Stimulated activated CD4-positive, alpha-beta T cell treated with anti-CD3 and anti-CD28 coated beads, TNF-alpha, amount 100 ng/mL, for 24 hours (primary cell): Measurements from ENCODE around the gene CD79B.

Experiments
- DNase-seq, 3 experiments: peaks; one replicate each; pipeline ENCODE4 v3.0.0-alpha.2; 2020; ENCODE audit warnings: low read depth in 3 of 3

Gene CD79B

GRCh38 chr17:63954402-63955063 lies 22.4 kb upstream of the CD79B start:
- no peak for DNase-seq

GRCh38 chr17:63950940-63951907 lies 19.1 kb upstream of the CD79B start:
- no peak for DNase-seq

- DNase-seq, result no peak
Measured at GRCh38 chr17:63949576-63950250, 17.6 kb upstream of the CD79B start.

- no peak for DNase-seq
Measured at GRCh38 chr17:63948521-63948920, 16.4 kb upstream of the CD79B start.

- no peak for DNase-seq
Measured at GRCh38 chr17:63947711-63948330, 15.7 kb upstream of the CD79B start.

GRCh38 chr17:63946440-63947363 lies 14.6 kb upstream of the CD79B start:
- DNase-seq, result peak; percentile 35 to 50 (median 44)

DNA sequence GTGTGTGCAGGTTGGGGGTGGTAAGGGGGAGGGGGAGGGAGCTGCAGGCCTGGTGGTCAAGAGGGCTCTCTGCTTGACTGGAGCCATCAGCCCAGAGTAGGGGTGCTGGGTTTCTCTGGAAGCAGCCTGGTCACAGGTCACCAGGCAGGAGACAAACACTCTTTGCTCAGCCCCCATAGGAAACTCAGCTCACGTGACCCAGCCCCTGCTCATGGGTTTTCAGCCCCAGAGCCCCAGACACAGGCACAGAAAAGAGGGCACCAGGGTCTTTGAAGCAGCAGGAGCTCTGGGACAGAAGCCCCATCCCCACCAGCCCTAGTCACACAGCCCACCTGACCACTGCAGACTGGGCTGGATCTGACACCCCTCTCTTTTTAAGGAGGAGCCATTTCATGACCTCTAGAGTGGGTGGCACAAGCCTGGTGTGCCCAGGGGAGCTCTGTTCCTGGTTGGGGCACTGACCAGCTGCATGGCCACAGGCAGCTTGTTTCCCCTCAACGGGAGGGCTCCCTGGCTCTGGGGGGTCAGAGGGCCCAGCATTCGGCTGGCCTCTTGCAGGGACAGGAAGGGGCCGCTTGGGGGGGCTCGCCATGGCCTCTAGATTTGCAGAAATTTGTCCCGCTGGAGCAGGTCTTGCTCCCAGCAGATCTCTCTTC lies 13.8 kb upstream of the CD79B start:
- DNase-seq, result no peak

GRCh38 chr17:63944736-63945499 lies 12.8 kb upstream of the CD79B start:
- DNase-seq, result no peak

- DNase-seq, result no peak
Measured at GRCh38 chr17:63943745-63944144, 11.6 kb upstream of the CD79B start.

GRCh38 chr17:63942309-63942985 lies 10.3 kb upstream of the CD79B start:
- DNase-seq, result no peak

DNA sequence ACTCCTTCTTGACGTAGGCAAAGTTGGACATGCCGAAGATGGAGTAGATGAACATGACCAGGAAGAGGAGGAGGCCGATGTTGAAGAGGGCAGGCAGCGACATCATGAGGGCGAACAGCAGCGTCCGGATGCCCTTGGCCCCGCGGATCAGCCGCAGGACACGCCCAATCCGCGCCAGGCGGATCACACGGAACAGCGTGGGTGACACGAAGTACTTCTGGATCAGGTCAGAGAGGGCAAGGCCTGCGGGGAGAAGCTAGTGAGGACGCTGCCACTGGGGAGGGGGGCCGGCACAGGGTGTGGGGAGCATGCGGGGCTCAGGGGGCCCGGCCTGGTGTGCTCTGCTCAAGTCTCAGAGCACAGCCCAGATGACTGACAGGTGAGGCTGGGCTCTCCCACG lies 9.6 kb upstream of the CD79B start:
- DNase-seq, result no peak

- DNase-seq, result no peak
Measured at GRCh38 chr17:63941162-63941561, 9.0 kb upstream of the CD79B start.

DNA sequence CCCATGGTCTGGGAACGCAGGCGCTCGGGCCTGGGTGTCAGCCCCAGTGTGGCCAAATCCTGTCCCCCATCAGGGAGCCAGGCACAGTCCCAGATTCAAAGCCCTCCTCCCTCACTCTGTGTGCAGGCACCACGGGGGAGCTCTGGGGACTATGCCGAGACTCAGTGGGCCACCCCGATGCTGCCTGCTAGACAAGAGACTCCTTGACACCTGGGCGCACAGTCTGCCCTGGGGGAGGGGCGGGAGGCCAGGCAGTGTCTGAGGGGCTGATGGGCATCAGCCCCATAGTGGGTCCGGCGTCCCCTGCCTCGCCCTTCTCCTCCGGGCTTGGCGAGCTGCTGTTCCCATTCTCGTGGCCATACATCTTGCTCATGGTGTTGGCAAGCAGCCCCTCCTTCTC lies 8.5 kb upstream of the CD79B start:
- no peak for DNase-seq

DNA sequence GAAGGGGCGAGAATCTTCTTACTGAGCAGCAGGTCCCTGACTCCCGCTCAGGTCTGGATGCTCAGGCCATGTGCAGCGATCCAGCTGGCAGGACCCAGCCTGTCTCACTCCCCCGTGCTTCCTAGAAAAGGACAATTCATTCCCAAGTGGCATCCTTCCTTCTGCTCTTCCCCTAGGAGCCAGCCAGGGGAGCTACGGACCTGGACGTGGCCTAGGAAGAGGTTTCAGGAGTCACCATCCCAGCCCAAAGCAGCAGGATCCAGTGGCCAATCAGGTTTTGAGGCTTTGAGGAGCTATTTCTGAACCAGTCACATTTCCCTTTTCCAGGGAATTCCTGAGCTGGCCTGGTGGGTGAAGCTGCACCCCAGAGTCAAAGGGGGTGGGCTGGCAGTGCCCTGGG lies 7.8 kb upstream of the CD79B start:
- no peak for DNase-seq

DNA sequence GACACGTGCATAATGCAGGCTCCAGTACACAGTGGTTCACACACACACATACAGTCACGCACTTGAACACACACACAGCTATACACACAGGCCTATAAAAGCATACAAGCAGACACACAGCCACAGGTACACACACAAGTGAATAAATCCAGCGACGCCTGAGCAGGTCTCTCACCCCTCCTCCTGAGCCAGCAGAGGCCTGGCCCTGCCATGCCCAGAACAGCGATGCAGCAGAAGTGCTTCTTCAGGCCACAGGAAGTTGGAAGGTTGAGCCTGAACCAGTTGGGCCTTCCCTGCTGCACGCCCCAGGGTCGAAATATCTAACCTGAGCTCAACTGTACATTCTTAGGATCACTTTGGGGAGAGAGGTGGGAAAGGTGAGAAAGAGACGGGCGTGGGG lies 7.3 kb upstream of the CD79B start:
- DNase-seq, result no peak

- no peak for DNase-seq
Measured at GRCh38 chr17:63937920-63938319, 5.8 kb upstream of the CD79B start.

- DNase-seq, result no peak
Measured at GRCh38 chr17:63937319-63937718, 5.2 kb upstream of the CD79B start.

- no peak for DNase-seq
Measured at GRCh38 chr17:63934183-63935112, 2.3 kb upstream of the CD79B start.
